ENCODE measurements around the gene CREB3L2.
"Not testable (repeated sequence)": the region's sequence is repeated elsewhere in the genome, so short reads cannot be mapped to it uniquely, and the experiment has no call there.

The CREB3L2 gene, protein sequence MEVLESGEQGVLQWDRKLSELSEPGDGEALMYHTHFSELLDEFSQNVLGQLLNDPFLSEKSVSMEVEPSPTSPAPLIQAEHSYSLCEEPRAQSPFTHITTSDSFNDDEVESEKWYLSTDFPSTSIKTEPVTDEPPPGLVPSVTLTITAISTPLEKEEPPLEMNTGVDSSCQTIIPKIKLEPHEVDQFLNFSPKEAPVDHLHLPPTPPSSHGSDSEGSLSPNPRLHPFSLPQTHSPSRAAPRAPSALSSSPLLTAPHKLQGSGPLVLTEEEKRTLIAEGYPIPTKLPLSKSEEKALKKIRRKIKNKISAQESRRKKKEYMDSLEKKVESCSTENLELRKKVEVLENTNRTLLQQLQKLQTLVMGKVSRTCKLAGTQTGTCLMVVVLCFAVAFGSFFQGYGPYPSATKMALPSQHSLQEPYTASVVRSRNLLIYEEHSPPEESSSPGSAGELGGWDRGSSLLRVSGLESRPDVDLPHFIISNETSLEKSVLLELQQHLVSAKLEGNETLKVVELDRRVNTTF
- total RNA-seq: 18.9 to 31.6 (median 24.1) reads per million in 3 experiments

DNA sequence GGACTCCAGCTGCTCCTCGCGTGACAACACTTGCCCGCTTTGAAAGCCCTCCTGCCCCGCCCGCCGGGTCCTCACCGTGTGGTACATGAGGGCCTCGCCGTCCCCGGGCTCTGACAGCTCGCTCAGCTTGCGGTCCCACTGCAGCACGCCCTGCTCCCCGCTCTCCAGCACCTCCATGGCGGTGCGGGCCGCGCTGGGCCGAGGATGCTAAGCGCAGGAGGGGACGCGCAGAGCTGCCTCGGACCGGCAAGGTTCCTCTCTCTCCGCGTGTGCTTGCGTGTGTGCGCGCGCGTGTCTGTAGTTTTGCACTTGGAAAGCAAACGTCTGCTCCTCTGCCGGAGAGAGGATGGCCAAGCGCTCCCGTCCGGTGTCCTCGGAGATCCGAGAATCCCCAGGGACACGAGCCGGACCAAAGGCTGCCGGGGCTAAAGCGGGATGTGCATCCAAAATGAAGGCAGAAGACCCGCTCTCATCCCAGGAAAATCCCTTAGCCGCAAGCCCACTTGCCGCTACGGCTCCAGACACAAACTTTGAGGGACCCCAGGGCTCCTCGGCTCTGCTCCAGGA lies at the start of gene CREB3L2:
CREB3L2 (minus strand) TSS at position 558 of the 567 bp plus-strand sequence; CDS start at position 177, 381 bp downstream.
- DNase-seq: peak; percentile 60

GRCh38 chr7:138049505-138050116 lies 47.7 kb upstream of the CREB3L2 start:
- DNase-seq: no peak

GRCh38 chr7:138047907-138048306 lies 46.0 kb upstream of the CREB3L2 start:
- no peak for DNase-seq

- no peak for DNase-seq
Measured at GRCh38 chr7:138044897-138045296, 43.0 kb upstream of the CREB3L2 start.

DNA sequence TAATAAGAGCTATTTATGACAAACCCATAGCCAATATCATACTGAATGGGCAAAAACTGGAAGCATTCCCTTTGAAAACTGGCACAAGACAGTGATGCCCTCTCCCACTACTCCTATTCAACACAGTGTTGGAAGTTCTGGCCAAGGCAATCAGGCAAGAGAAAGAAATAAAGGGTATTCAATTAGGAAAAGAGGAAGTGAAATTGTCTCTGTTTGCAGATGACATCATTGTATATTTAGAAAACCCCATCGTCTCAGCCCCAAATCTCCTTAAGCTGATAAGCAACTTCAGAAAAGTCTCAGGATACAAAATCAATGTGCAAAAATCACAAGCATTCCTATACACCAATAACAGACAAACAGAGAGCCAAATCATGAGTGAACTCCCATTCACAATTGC lies 38.2 kb upstream of the CREB3L2 start:
- not testable (repeated sequence) for DNase-seq

DNA sequence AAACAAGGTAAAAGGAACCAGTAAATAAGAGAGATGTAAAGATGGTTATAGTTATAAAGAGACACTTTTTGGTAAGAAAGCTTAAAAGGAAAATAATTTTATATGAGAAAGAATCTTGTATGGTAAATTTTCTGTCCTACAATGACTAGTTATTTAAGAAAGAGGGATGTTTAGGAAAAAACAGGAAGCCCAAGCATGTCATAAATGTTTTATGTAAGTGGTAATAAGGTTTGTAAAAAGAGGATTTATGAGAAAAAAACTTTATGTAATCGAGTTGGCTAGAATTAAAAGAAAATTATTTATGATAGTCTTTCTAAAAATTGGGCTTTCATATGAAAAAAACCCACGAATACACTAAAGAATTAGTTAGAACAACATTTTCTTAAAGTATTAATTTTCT lies 34.2 kb upstream of the CREB3L2 start:
- DNase-seq: no peak

DNA sequence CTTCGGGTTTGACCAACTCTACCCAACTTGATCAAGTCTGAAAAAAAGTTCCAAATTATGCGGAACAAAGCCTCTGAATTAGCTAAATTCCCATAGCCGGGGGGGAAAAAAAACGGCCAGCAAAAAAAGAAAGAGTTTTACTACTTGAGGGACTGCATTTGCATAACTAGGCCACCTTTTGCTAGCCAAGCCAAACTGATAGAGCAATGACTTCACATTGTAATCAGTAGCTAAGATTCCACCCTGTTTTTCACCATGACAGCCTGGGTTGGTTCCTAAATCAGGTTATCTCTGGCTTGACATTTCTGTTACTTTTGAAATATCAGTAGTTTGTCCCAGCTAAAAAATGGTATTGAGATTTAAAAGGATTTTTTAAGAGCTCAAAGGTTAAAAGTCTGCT lies 31.4 kb upstream of the CREB3L2 start:
- DNase-seq: no peak

- no peak for DNase-seq
Measured at GRCh38 chr7:138032770-138033169, 30.9 kb upstream of the CREB3L2 start.

GRCh38 chr7:138032186-138032585 lies 30.3 kb upstream of the CREB3L2 start:
- DNase-seq: no peak

DNA sequence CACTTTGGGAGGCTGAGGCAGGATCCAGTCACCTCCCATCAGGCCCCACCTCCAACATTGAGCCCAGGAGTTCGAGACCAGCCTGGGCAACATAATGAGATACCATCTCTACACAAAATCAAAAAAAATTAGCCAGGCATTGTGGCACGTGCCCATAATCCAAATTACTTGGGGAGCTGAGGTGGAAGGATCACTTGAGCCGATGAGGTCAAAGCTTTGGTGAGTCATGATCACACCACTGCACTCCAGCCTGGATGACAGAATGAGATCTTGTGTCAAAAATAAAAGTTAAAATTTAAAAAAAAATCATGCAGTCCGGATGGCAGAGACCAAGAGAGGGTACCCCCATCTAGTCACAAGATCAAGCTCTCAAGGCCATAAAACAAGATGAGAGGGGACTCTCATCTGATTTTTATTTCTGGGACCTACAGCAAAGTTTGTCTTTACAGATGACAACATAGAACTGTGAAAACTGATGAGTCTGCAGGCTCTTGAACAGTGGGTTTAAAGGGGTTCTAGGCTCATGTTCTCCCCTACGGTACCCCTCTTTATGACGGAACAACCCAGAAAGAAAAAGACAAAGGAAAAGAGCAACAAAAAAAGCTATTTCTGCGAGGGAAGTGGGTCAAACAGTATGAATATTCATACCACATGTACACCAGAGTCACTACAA lies 28.9 kb upstream of the CREB3L2 start:
- no peak for DNase-seq

DNA sequence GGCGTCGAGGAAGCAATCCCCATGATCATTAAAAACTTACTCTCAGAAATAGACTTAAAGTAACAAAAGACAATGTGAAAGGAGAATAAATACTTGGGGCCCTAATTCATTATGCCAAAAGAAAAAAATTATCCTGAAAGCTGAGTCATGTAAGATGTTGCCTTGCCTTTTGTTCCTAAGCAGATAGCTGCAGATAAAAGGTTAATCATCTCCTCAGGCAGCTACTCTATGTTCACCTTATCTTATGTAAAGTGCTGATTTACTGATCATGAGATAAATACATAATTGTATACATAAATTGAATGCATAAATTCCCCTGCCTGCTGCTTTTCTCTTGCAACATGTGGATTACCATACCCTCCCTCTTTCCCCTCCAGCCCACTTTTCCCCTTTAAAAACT lies 28.1 kb upstream of the CREB3L2 start:
- DNase-seq: no peak

- no peak for DNase-seq
Measured at GRCh38 chr7:138029126-138029525, 27.2 kb upstream of the CREB3L2 start.

GRCh38 chr7:138027100-138027499 lies 25.2 kb upstream of the CREB3L2 start:
- DNase-seq: no peak

DNA sequence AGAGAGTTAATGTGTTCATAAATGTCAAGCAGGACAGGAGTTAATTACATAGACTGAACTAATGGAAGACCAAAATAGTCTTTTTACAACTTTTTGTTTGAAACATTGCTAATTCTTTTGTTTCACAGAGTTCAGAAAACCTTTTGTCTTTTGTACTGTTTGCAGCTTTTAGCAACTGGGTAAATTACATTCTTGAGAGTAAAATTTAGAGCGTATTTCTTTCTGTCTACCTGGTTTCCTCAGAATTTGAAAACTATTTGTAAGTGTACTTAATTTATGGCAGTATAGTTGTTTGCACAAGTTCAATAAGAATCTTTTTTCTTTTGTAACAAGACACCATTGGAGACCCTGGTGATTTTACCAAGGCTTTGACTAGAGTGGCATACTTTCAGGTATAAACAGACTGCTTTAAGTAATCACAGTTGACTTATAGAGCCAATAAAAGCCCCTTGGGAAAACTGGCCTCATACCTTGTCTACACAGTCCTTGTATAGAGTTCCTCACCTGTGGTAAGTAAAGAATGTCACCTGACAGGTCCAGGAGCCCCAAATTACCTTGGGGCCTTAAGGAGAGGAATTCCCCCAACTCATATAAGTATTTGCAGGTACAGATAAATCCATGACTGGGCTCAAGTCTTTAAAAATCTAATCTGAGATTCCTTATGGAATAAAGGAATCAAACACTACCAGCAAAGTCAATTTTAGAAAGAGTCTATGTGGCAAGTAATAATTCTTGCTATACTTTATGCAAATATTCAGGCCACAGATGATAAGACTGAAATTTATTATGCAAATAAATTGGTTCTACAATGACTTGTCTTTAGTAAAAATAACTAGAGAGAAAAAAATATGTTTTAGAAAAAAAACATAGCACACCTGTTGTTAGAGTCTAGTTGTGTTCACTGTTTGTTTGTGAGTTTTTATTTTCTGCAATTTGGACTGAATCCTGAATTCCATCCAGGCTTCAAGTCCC lies 23.6 kb upstream of the CREB3L2 start:
- no peak for DNase-seq

DNA sequence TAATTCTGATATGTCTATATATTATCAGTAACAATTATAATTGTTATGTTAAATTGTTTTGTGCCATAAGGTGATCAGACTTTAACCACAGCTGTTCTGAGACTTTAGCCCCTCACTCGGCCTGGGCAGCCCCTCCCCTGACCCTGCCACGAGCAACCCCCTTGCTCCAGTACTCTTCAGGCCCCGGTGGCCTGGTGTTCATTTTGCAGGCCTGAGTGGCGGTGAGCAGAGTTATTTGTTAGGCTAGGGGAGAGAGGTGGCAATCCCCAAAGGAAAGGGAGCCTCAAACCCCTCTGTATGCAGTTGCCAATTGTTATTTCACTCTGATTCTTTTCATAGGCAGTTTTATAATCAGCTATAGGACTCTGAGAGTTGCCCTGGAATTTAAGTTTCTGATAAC lies 22.9 kb upstream of the CREB3L2 start:
- no peak for DNase-seq

- DNase-seq: no peak
Measured at GRCh38 chr7:138024343-138024691, 22.4 kb upstream of the CREB3L2 start.

DNA sequence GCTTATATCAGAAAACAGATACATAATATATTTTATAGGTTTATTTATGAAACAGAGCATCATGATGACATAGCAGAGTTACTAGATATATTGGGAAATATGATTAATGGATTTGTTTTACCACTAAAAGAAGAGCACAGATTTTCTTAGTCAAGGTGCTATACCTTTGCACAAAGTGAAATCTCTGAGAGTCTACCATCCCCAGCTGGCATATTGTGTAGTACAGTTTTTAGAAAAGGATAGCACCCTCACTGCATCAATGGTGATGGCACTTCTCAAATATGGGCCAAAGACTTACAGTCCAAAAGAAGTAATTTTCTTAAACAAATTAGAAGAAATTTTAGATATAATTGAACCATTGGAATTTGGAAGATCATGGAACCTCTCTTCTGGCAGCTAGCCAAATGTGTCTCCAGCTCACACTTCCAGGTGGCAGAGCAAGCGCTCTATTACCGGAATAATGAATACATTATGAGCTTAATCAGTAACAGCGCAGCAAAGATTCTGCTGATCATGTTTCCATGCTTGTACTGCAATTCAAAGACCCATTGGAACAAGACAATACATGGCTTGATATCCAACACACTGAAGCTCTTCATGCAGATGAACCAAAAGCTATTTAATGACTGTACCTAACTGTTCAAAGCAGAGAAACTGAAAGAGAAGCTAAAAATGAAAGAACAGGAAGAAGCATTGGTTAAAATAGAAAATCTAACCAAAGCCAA lies 21.9 kb upstream of the CREB3L2 start:
- DNase-seq: no peak

DNA sequence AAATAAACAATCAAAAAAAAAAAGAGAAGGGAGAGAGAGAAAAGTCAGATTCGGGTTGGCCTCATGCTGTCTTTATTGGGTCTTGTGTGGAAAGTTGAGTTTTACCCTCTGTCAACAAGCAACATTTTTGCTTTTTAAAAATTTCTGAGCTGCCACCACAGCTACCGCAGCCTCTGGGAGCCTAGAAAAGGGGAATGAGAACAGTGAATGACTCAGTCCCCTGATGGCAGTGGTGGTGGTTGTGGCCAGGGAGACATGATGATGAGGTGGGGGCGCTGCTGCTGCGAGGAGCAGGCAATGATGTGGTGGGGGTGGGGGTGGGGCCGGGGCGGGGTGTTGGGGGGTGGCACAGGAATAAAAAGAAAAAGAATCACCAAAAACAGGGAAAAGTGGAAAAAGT lies 20.0 kb upstream of the CREB3L2 start:
- no peak for DNase-seq

DNA sequence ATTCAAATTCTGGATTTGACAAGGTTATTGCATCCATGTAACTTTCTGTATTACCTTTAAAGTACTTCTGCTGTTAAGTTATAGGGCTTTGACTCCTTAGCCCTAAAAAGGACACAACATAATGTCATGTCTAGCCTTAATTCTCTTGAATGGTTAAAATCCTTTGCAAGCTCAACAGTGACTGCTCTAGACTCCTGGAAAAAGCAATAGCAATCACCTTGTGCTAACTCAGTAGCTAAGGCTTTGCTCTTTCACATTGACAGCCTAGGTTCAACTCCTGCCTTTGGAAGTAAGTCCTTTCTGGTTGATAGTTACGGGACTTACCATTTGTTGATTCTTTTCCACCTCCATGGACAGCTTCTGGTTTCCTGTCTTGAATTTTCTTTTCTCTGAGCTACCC lies 16.1 kb upstream of the CREB3L2 start:
- no peak for DNase-seq

DNA sequence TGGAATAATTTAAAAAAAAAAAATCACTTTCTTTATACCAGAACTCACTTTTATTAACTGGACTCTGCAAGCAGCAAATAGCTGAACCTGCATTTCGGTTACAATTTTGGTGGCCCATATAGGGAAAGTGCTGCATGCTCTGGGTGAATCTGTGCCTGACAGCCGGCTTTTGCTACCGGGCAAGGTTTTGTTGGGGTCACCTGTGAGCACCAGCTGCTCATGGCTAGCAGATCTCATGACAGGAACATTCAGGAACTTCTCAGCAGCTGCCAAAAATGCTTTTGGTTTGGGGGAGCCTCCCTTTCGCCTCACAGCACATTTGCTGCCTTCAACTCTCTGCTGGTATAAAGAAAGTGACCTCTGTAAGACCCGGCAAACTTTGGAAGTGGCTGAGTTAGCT lies 13.2 kb upstream of the CREB3L2 start:
- DNase-seq: no peak

DNA sequence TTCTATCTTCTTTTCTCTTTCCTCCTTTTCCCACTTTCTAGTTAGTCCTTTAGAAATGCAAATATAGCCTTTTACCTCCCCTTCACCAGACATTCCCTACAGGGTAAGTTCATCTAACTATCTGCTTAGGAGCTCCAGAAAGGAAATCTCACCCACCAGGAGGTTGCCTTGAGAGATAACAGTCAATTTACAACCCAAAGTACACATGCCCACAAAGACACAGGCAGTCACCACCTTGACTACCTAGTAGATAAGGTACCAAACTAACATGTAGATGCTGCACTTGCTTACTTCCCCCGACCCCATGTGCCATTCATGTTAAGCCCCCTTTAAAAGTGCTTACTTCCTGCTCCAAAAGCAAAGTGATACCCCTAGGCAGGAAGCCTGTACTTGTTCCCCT lies 12.8 kb upstream of the CREB3L2 start:
- no peak for DNase-seq
